TTC549 (cell line): Measurements from ENCODE around the gene NRG3.

Experiments
- FAIRE-seq: peaks from 2 replicates; lab custom pipeline; 2012; peaks lifted over from hg19 to GRCh38; lab: Jason Lieb, UNC

NRG3 gene

DNA sequence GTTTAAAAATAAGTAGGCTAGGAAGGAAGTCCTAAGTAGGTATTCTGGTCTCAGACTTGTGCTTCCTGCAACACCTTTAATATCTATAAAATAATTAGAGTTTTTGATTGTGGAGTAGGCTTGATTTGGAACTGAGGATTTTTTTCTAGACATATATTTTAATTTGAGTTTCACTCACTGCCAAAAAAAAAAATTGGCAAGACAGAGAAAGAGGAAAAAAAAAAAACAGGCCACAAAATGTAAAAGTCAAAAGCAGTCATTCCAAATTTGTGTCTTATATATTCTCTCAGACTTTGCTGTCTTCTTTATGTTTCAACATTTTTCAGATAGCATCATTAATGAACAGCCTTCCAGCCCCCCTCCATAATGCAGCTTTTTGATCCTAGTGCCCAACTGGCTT lies 346.1 kb downstream of the NRG3 start:
- no peak for FAIRE-seq

DNA sequence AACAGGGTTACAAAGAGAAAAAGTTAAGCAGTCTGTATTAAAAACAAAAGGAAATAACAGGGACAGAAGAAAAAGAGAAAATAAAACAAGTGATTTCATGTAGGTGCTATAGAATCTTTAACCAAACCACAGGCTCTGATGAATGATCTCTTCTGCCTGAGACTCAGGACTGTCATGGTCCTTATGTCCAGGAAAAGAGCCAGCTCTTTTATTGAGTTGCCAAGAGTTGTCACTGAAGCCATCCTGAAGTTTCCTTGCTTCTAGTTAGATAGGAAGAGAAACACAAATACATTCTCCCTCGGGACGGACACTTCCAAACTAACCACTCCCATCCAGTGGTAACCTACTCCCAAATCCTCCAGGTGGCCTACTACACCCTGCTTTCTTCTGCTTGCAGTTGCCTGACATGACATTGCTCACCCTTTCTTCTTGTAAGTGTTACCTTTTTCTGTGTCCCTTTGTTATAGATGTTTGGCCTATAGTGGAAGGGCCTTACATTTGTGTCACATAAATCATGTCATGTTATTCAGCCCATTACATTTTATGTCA lies 346.7 kb downstream of the NRG3 start:
- FAIRE-seq: no peak

DNA sequence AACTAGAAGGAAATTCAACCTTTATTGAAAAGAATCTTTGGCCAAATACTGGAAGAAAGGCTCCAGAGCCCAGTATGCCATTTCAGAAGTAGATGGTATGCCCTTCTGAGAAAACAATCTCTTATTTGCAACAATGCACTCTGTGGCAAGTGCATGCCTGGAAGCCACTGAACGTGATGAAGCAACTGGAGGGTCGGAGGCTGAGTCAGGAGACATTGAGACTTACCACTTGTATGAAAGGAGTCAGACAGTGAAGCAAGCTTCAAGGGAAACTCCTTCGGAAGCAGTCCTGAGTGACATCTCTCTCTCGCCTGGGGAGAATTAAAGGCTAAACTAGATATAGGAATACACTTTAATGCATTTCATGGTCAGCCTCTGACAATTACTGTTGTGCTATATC lies 353.7 kb downstream of the NRG3 start:
- no peak for FAIRE-seq

DNA sequence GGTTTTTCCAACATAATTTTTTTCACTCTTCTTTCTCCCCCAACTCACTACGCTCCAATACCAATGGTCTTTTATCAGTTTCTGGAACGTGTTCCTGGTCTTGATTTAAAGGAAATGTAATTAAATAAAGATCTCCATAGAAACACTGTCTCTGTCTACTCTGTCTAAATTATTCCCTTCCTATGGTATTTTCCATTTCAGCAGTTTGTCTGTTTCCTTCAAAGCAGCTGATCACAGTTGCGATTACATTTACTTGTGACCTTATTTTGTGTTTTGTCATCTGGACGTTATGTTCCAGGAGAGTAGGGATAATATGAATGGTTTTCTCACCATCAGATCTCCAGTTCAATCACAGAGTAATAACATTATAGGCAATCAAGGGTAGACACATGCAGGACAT lies 359.2 kb downstream of the NRG3 start:
- no peak for FAIRE-seq

DNA sequence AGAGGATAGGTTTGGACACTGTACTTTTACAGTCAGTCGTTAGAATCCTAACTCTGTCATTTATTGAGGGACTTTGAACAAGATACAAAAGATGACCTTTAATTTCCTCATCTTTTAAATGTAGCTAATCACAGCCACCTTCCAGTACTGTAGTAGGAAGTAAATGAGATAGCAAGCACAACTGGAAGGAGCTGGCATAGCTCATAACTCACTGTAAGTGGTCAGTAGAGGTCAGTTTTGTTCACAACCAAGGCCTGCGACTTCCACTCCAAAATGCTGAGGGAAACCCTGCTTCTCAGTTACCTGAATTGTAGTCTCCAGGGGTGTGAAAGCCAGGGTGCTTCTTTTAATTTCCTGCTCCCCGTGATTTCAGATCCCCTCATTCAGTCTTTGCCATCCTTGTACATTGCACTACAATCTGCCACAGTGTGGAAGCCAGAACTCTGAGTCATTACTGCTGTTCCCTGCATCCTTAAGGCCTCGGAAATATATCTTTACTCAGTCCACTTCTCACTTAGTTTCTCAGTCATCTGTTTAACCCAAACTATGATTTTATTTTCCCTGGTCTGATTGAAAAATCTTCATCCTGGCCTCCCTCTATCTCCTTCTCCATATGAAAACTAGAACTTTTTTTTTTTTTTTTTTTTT lies 361.2 kb downstream of the NRG3 start:
- no peak for FAIRE-seq

DNA sequence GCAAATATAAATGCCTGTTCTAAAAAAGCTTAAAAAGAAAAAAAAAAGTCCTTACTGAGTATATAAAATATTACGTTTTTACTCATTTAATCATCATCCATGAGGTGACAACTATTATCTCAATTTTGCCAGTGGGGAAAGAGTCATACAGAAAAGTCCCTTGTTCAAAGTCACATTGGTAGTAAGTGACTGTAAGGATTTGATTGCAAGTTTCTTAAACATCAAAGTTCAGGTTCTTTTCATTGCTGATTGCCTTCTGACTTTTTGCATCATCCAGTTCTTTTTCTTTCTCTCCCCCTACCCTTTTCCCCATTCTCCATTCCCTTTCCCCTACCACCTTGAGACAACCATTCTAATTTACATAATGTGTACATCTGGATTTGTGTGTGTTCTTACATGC lies 363.3 kb downstream of the NRG3 start:
- FAIRE-seq: no peak

DNA sequence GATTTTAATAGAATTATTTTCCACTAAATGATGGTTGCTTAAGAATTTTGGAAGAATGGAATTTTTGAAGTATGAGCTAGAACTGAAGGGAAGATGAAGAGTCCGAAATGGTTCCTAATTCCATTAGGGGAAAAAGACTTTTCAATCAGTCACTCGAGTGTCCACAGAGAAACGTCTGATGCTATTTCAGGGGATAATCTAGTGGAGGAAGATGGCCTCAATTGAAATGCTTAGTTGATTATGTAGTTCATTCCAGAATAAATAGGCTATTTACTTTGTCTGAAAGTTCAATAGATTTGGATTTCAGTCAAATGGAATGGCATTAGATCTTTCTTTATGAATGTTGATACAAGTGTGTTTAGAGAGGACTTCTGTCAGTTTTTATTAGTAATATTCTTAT lies 365.4 kb downstream of the NRG3 start:
- no peak for FAIRE-seq

DNA sequence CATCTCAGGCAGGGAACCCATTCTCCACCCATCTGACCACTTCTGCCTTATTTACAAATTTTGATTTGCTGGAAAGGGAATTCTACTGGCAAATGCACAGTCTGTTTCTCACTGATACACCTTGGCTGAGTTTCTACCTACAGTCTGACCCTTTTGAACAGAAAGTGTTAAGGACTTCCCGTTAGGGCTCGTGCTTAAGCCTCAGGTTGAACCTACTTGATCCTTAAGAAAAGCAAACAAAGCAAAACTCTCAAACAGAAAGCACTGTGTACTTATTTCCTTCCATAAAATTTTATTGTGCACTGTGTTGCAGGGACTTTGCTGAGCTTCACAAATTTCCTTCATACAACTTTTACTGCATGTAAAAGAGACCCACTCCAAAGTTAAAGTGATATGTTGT lies 367.8 kb downstream of the NRG3 start:
- no peak for FAIRE-seq

DNA sequence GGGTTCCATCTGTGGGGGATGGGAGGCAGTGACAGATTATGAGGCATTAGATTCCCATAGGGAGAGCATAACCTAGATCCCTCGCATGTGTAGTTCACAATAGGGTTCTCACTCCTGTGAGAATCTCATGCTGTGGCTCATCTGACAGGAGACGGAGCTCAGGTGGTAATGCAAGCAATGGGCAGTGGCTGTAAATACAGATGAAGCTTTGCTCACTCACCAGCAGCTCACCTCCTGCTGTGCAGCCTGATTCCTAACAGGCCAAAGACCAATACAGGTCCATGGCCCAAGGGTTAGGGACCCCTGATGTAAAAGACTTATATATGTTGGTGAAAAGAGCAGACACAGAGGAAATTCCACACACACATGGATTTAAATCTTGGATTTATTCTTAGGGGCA lies 370.2 kb downstream of the NRG3 start:
- no peak for FAIRE-seq

DNA sequence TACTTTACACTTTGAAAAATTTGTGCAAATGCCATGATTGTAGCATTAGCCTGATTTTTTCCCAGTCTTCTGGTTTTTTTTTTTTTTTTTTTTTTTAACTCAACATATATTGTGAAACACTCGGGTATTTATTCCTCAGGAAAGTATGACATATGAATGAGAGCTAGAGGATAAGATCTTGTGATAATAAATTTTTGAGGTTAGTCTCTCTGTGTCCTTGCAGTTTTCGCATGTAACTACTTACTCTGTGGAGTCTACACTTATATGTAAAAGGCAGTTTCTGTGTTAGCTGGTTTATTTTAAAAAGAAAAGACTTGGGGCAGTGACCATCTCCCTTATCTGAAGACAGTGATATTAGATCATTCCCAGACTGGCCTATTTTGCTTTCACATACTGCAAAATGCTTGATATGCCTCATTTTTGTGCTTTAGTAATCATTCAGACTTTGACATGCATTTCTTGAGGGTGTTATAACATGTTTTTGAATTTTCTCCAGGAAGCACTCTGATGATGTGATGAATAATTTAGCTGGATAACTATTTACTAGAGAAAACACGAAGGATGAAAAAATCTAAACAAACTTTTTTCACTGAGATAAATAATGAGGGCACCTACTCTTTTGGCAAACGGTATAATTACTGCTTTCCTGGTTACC lies 371.0 kb downstream of the NRG3 start:
- FAIRE-seq: no peak

DNA sequence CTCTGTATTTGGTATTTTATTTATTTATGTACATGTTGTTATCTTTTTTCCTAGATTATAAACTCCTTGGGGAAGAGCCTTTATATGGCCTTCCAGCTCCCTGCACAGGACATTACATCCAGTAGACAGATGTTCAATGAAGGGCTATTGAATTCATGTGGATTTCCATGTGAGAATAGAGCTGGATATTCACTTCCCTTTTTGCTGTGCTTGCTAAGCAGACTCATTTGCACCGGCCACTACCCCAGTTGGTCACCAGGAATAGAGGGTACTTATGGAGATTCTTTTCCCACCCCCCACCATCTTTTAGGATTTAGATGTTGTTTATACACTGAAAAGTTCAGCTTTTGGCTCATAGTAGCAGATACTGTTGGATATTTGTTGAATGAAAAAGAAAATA lies 374.1 kb downstream of the NRG3 start:
- no peak for FAIRE-seq

DNA sequence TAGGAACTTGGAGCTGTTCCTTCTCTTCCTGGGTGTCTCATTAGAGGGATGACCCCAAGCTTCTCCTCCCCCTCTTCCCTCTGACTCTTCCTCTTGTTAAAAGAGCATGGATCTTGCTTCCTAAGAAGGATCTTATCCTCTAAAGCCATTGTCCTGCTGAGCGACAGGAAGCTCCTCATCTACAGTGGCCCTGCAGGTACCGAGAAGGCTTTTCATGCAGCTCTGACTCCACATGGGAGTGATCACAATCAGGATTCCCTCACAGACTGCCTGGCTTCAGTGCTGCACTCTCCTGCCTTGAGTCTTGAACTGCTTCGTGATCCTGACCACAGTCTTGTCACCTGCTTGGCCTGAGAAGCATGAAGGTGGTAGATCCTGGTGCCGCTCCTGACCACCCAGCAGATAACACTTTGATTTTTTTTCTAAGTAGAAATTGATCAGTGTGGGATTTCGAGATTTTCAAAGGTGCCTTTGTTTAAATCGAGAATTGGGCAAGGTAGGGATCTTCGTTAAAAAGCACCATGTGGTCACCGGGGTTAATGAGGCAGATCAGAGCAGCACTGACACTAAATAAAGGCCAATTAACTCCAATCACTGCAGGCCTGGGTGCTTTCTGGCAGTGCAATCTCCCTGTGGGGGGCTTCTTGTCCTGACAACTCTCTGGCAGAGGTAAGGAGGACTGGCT lies 376.4 kb downstream of the NRG3 start:
- FAIRE-seq: no peak

DNA sequence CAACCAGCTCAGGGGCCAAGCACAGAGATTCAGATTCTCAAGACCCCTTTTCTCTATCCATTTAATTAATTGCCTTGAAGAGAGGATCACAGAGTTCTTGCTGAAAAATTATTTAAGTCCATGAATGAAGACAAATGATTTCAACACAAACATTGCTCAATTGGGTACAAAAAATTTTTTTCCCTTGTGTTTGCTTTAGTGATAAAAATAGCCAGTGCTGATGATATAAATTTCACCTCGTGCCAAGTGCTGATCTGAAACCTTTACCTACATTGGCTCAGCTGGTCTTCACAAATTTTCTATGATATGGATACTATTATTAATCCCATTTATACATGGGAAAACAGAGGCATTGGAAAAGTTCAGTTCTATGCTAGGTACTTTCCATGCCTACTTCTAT lies 377.1 kb downstream of the NRG3 start:
- FAIRE-seq: no peak

DNA sequence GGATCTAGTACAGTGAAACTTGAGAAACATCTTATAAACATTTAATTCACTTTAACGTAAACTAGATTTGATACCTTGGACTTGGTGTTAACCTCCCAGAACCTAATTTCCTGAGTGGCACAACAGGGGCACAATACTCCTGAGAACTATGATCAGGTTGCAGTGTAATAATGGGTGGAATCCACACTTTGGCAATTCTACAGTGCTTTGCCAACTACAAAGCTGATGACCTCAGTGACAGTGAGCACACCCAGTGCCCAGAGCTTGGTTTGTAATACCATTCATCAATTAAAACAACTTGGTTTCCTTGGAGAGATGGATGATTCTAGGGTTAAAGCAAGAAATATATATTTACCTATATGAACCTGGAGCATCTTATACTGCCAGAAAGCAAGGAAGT lies 379.2 kb downstream of the NRG3 start:
- FAIRE-seq: no peak

DNA sequence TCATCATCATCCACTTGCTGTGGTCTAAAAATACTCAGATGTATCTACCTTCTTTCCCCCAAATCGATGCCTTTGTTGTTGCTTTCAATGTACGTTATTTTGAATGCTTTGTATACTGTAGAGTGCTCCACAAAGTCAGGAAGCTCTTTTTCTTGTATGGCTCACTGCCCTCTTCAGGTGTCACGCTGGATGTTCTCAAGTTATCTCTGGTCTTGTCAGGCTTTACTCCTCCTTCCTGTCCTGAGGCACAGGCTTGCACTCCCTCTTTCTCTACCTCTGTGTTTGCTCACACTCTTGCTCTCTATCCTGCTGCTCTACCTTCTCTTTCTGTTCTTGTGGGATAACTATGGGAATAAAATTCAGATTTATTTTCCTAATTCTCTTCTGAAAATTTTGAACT lies 381.3 kb downstream of the NRG3 start:
- no peak for FAIRE-seq

DNA sequence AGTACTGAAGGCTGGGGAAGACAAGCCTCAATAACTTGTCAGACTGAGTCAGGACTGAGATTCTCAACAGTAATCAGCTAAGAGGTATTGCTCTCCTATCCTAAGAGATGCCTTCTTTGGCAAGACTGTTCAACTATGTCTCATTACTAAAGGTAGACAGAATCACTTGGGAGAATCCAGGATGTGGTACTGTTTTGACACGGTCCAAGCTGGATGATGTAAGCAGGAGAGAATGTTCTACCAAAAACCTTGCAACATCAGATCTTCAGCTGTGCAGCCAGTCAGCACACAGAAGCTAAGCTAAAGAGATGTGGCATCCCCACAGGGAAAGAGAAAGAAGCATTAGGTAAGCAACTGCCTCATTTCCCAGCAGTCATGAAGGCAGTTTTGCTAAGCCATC lies 391.4 kb downstream of the NRG3 start:
- no peak for FAIRE-seq

DNA sequence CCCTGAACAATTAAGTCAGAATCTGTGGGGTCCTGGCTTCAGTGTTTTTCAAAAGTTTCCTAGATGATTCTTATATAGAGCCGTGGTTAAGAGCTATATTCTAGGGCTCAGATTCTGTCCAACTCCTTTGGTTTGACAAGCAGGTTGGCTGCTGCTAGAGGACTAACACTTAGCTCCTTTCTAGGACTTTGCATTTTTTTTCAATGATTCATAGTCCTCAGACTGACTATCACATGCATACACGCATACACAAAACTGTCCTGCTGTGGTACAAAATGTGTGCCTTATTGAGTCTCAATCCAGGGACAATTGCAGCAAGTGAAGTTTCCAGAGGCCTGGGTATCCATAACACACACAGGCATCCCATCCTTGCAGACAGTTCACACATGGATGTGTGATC lies 392.0 kb downstream of the NRG3 start:
- no peak for FAIRE-seq

DNA sequence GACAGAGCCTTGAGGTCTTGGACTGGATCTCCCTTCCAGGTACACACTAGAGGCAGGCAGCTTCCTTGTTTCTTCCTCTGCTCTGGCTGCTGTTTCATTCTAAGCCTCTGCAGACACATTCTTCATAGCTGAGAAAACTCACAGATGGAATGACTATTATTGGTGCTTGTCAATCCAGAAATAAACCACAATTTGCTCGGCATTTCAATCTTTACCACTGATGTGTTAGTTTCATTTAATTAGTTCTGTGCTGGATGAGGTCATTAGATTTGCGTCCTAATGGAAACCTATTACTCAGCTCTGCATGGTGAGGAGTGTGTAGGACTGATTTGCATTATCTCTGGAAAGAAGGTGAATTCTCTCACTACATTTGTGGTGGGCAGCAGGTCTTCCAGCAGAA lies 392.5 kb downstream of the NRG3 start:
- FAIRE-seq: no peak

DNA sequence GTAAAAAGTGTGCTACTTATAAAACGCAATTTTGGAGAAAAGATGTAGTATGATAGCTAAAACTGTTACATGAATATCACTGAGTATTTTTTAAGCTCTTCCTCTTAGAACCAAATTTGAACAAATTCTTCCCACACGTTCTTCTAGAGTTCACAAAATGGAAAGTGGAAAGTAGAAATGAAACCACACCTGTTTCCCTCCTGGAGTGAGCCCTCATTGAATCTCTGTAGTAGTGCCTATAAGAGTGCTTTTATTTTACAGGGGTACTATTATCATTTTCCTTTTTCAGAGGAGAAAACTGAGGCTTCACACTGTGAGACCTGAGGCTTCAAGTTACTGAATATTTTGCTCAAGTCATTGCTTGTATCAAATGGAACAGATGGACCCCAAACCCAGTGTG lies 393.0 kb downstream of the NRG3 start:
- FAIRE-seq: no peak

DNA sequence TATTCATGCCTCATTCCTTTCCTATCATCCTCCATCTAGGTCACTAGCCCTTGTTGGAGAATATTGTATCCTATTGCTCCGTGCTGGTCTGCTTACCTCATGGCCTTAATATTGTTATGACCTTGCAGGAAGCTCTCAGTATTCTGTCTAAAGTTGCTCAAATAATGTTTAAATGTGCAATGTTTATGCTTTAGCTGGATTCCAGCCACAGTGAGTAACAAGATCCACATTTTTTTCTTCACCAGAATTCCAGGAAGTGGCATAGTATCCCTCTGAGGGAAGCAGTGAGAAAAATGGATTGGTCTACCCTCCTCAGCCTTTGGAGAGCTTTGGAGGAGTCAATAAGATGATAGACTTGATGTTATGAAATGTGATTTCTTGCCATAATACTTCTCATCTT lies 402.6 kb downstream of the NRG3 start:
- no peak for FAIRE-seq

DNA sequence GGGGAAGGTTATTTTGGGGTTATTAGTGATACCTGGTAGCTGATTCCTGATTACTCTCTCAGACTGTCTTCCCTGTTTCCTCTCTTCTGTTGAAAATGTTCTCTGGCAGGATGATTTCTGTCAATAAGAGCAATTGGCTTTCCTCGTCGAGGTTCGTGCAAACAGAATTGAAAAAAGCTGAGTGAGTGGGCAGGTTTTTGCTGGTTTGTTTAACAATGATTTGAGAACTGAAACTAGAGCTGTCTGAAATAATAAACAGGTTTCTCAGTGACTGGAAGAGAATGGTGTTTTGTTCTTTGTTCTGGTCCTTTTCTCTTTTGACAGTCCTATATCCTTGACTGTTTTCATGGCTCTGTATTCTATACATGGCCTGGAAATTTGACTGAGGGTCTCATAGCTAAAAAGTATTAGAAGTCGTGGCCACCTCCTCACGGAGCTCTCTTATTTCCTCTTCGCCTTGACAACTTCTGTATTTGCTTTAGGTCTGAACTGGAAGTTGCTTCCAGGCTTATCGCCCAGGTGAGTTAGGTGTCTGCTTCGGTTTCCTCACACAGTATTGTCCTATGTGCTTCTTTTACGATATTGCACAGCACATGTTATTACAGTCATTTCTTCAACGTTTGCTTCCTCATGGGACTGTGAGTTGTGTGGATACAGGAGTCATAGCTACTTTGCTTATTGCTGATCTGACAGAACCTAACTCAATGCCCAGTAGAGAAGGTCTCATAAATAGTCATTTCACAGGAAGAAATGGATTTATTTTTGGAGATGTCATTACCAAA lies 403.6 kb downstream of the NRG3 start:
- no peak for FAIRE-seq

DNA sequence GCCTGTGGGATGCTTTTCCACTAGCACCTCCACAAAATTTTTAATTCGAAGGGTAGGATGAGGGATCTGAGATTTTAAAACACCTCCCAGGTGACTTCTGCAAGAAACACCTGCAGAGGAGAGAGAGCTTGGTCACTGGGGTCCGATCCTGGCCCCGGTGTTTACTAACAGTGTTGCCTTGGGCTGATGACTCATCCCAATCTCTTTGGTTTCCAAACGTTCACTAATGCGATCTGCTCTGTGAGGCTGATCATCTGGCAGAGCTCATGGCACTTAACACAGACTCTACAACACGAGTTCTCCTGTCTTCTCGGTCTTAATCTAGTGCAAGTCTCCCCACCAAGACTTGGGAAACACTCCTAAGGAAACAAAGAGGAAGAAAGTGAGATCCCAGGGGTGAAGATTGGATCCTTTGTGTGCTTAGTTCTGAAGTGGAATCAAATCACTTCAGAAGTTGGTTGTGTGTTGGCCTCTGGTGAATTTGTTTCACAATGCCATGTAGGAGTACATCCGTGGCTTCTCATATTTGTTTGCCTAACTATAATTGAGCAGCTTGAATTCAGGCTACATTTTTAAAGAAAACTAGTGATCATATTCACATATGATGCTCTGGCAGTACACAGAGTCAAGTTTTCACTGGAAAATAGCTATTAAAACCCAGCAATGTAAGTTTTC lies 407.9 kb downstream of the NRG3 start:
- no peak for FAIRE-seq
